ENCODE data around the gene GRIK1.

The GRIK1 gene

GRCh38 chr21:29793712-29794111 lies 146.1 kb downstream of the GRIK1 start:
- Histone ChIP-seq H3K9me3 (ENCODE audit: control insufficient read depth, insufficient read depth, low read length) (no peaks in the 10 kb centered on the region), H3K27ac (ENCODE audit: low read length) (no peak overlapping the region), H3K36me3 (ENCODE audit: control insufficient read depth, insufficient read depth, low read length) (no peaks in the 10 kb centered on the region), H3K4me3 (ENCODE audit: low read length) (no peak overlapping the region), H3K27me3 (ENCODE audit: control insufficient read depth, insufficient read depth, low read length) (no peaks in the 10 kb centered on the region), H3K4me1 (ENCODE audit: control insufficient read depth, insufficient read depth, low read length) (no peaks in the 10 kb centered on the region)
- DNase-seq (ENCODE audit: low read depth, low spot score): no peak
- no CpG with 5 or more reads among the region's 4 CpGs for WGBS (ENCODE audit: insufficient coverage, insufficient read length)

- Histone ChIP-seq H3K36me3 (ENCODE audit: control insufficient read depth, insufficient read depth, low read length) (no peaks in the 10 kb centered on the region), H3K27ac (ENCODE audit: low read length) (no peak overlapping the region), H3K4me3 (ENCODE audit: low read length) (no peak overlapping the region), H3K9me3 (ENCODE audit: control insufficient read depth, insufficient read depth, low read length) (no peaks in the 10 kb centered on the region), H3K4me1 (ENCODE audit: control insufficient read depth, insufficient read depth, low read length) (no peaks in the 10 kb centered on the region), H3K27me3 (ENCODE audit: control insufficient read depth, insufficient read depth, low read length) (no peaks in the 10 kb centered on the region)
- WGBS (ENCODE audit: insufficient coverage, insufficient read length): no CpG with 5 or more reads among the region's 3 CpGs
- DNase-seq (ENCODE audit: low read depth, low spot score): no peak
Measured at GRCh38 chr21:29789393-29789792, 150.4 kb downstream of the GRIK1 start.

GRCh38 chr21:29788752-29789151 lies 151.0 kb downstream of the GRIK1 start:
- WGBS (ENCODE audit: insufficient coverage, insufficient read length): no CpG with 5 or more reads among the region's 2 CpGs
- H3K27ac ChIP-seq (ENCODE audit: low read length): no peak overlapping the region
- no peaks in the 10 kb centered on the region for H3K4me1 ChIP-seq (ENCODE audit: control insufficient read depth, insufficient read depth, low read length)
- no peak overlapping the region for H3K4me3 ChIP-seq (ENCODE audit: low read length)
- no peaks in the 10 kb centered on the region for H3K27me3 ChIP-seq (ENCODE audit: control insufficient read depth, insufficient read depth, low read length)
- no peak for DNase-seq (ENCODE audit: low read depth, low spot score)
- H3K36me3 ChIP-seq (ENCODE audit: control insufficient read depth, insufficient read depth, low read length): no peaks in the 10 kb centered on the region
- H3K9me3 ChIP-seq (ENCODE audit: control insufficient read depth, insufficient read depth, low read length): no peaks in the 10 kb centered on the region

GRCh38 chr21:29787361-29787909 lies 152.4 kb downstream of the GRIK1 start:
- H3K27me3 ChIP-seq (ENCODE audit: control insufficient read depth, insufficient read depth, low read length): no peaks in the 10 kb centered on the region
- H3K9me3 ChIP-seq (ENCODE audit: control insufficient read depth, insufficient read depth, low read length): no peaks in the 10 kb centered on the region
- H3K4me1 ChIP-seq (ENCODE audit: control insufficient read depth, insufficient read depth, low read length): no peaks in the 10 kb centered on the region
- H3K27ac ChIP-seq (ENCODE audit: low read length): no peak overlapping the region
- no peaks in the 10 kb centered on the region for H3K36me3 ChIP-seq (ENCODE audit: control insufficient read depth, insufficient read depth, low read length)
- no peak overlapping the region for H3K4me3 ChIP-seq (ENCODE audit: low read length)
- 100% methylated on average over 3 of the region's 5 CpGs for WGBS (ENCODE audit: insufficient coverage, insufficient read length)
- no peak for DNase-seq (ENCODE audit: low read depth, low spot score)

GRCh38 chr21:29786496-29787360 lies 153.1 kb downstream of the GRIK1 start:
- H3K27me3 ChIP-seq (ENCODE audit: control insufficient read depth, insufficient read depth, low read length): no peaks in the 10 kb centered on the region
- no peaks in the 10 kb centered on the region for H3K9me3 ChIP-seq (ENCODE audit: control insufficient read depth, insufficient read depth, low read length)
- no peaks in the 10 kb centered on the region for H3K4me1 ChIP-seq (ENCODE audit: control insufficient read depth, insufficient read depth, low read length)
- no peak overlapping the region for H3K4me3 ChIP-seq (ENCODE audit: low read length)
- no CpG with 5 or more reads among the region's 4 CpGs for WGBS (ENCODE audit: insufficient coverage, insufficient read length)
- H3K36me3 ChIP-seq (ENCODE audit: control insufficient read depth, insufficient read depth, low read length): no peaks in the 10 kb centered on the region
- no peak for DNase-seq (ENCODE audit: low read depth, low spot score)
- H3K27ac ChIP-seq (ENCODE audit: low read length): no peak overlapping the region

GRCh38 chr21:29777160-29777559 lies 162.6 kb downstream of the GRIK1 start:
- Histone ChIP-seq H3K4me3 (ENCODE audit: low read length) (no peak overlapping the region), H3K36me3 (ENCODE audit: control insufficient read depth, insufficient read depth, low read length) (no peaks in the 10 kb centered on the region), H3K9me3 (ENCODE audit: control insufficient read depth, insufficient read depth, low read length) (no peaks in the 10 kb centered on the region), H3K27ac (ENCODE audit: low read length) (no peak overlapping the region), H3K27me3 (ENCODE audit: control insufficient read depth, insufficient read depth, low read length) (no peaks in the 10 kb centered on the region), H3K4me1 (ENCODE audit: control insufficient read depth, insufficient read depth, low read length) (0 out of 2 replicates have a peak, but pooled peaks cover 1% of the 10 kb centered on the region)
- WGBS (ENCODE audit: insufficient coverage, insufficient read length): no CpG with 5 or more reads among the region's 2 CpGs
- no peak for DNase-seq (ENCODE audit: low read depth, low spot score)

GRCh38 chr21:29775462-29775861 lies 164.3 kb downstream of the GRIK1 start:
- Histone ChIP-seq H3K4me1 (ENCODE audit: control insufficient read depth, insufficient read depth, low read length) (0 out of 2 replicates have a peak, but pooled peaks cover 1% of the 10 kb centered on the region), H3K9me3 (ENCODE audit: control insufficient read depth, insufficient read depth, low read length) (no peaks in the 10 kb centered on the region), H3K36me3 (ENCODE audit: control insufficient read depth, insufficient read depth, low read length) (no peaks in the 10 kb centered on the region), H3K27me3 (ENCODE audit: control insufficient read depth, insufficient read depth, low read length) (no peaks in the 10 kb centered on the region), H3K4me3 (ENCODE audit: low read length) (no peak overlapping the region), H3K27ac (ENCODE audit: low read length) (no peak overlapping the region)
- DNase-seq (ENCODE audit: low read depth, low spot score): no peak
- no CpG with 5 or more reads among the region's 1 CpG for WGBS (ENCODE audit: insufficient coverage, insufficient read length)

GRCh38 chr21:29771491-29772066 lies 168.2 kb downstream of the GRIK1 start:
- Histone ChIP-seq H3K36me3 (ENCODE audit: control insufficient read depth, insufficient read depth, low read length) (no peaks in the 10 kb centered on the region), H3K27ac (ENCODE audit: low read length) (no peak overlapping the region), H3K27me3 (ENCODE audit: control insufficient read depth, insufficient read depth, low read length) (no peaks in the 10 kb centered on the region), H3K9me3 (ENCODE audit: control insufficient read depth, insufficient read depth, low read length) (no peaks in the 10 kb centered on the region), H3K4me1 (ENCODE audit: control insufficient read depth, insufficient read depth, low read length) (0 out of 2 replicates have a peak, but pooled peaks cover 1% of the 10 kb centered on the region), H3K4me3 (ENCODE audit: low read length) (no peak overlapping the region)
- no peak for DNase-seq (ENCODE audit: low read depth, low spot score)
- no CpG with 5 or more reads among the region's 4 CpGs for WGBS (ENCODE audit: insufficient coverage, insufficient read length)

- DNase-seq (ENCODE audit: low read depth, low spot score): no peak
- H3K27ac ChIP-seq (ENCODE audit: low read length): no peak overlapping the region
- WGBS (ENCODE audit: insufficient coverage, insufficient read length): no CpG with 5 or more reads among the region's 4 CpGs
- no peaks in the 10 kb centered on the region for H3K36me3 ChIP-seq (ENCODE audit: control insufficient read depth, insufficient read depth, low read length)
- no peaks in the 10 kb centered on the region for H3K27me3 ChIP-seq (ENCODE audit: control insufficient read depth, insufficient read depth, low read length)
- H3K4me3 ChIP-seq (ENCODE audit: low read length): no peak overlapping the region
- no peaks in the 10 kb centered on the region for H3K9me3 ChIP-seq (ENCODE audit: control insufficient read depth, insufficient read depth, low read length)
- H3K4me1 ChIP-seq (ENCODE audit: control insufficient read depth, insufficient read depth, low read length): no peaks in the 10 kb centered on the region
Measured at GRCh38 chr21:29763674-29764073, 176.1 kb downstream of the GRIK1 start.

GRCh38 chr21:29762570-29763082 lies 177.2 kb downstream of the GRIK1 start:
- H3K27ac ChIP-seq (ENCODE audit: low read length): no peak overlapping the region
- no CpG with 5 or more reads among the region's 2 CpGs for WGBS (ENCODE audit: insufficient coverage, insufficient read length)

More at GRCh38 chr21:29762570-29763082, 177.2 kb downstream of the GRIK1 start:
- Histone ChIP-seq H3K27me3 (ENCODE audit: control insufficient read depth, insufficient read depth, low read length) (no peaks in the 10 kb centered on the region), H3K9me3 (ENCODE audit: control insufficient read depth, insufficient read depth, low read length) (no peaks in the 10 kb centered on the region), H3K4me1 (ENCODE audit: control insufficient read depth, insufficient read depth, low read length) (no peaks in the 10 kb centered on the region), H3K4me3 (ENCODE audit: low read length) (no peak overlapping the region), H3K36me3 (ENCODE audit: control insufficient read depth, insufficient read depth, low read length) (no peaks in the 10 kb centered on the region)
- DNase-seq (ENCODE audit: low read depth, low spot score): no peak
